GM23248 (cell line): ENCODE measurements around the gene NPAS3. TPM values are rescaled to one million over a fixed set of nuclear protein-coding genes. Genes with fewer than 3 reads are reported as not detected.

Experiments
- DNase-seq: peaks from one replicate; pipeline ENCODE4 v3.0.0-alpha.2; 2015
- H2AFZ ChIP-seq: fragments of 200-600 bp; sonication (generic); 2 replicates; pipeline ENCODE4 v1.6.1; 2016; ENCODE audit warnings: antibody characterized with exemption
- H3F3A ChIP-seq: fragments of 200-600 bp; sonication (generic); 2 replicates; pipeline ENCODE4 v1.6.1; 2016; ENCODE audit warnings: mild to moderate bottlenecking, antibody characterized with exemption, mixed run types; ENCODE audit not compliant: insufficient read depth
- H3K27ac ChIP-seq: fragments of 200-600 bp; sonication (generic); 2 replicates; pipeline ENCODE4 v1.5.1; 2016; ENCODE audit warnings: mild to moderate bottlenecking
- H3K27me3 ChIP-seq: fragments of 200-600 bp; sonication (generic); replicated peaks from 2 replicates; pipeline ENCODE4 v1.6.1; 2016; ENCODE audit warnings: mild to moderate bottlenecking; ENCODE audit not compliant: insufficient read depth
- H3K36me3 ChIP-seq: fragments of 200-600 bp; sonication (generic); 2 replicates; pipeline ENCODE4 v1.6.1; 2016; ENCODE audit warnings: low read depth, mild to moderate bottlenecking
- H3K4me1 ChIP-seq: fragments of 200-600 bp; sonication (generic); 2 replicates; pipeline ENCODE4 v1.6.1; 2016; ENCODE audit warnings: mild to moderate bottlenecking; ENCODE audit not compliant: insufficient read depth
- H3K4me2 ChIP-seq: fragments of 200-600 bp; sonication (generic); one replicate; pipeline ENCODE4 v1.6.1; 2016; ENCODE audit warnings: mild to moderate bottlenecking; ENCODE audit not compliant: unreplicated experiment
- H3K4me3 ChIP-seq: fragments of 200-600 bp; sonication (generic); 2 replicates; pipeline ENCODE4 v1.5.1; 2016; ENCODE audit warnings: mild to moderate bottlenecking
- H3K79me2 ChIP-seq: fragments of 200-600 bp; sonication (generic); 2 replicates; pipeline ENCODE4 v1.6.1; 2016; ENCODE audit warnings: mild to moderate bottlenecking; ENCODE audit not compliant: insufficient read depth
- H3K9ac ChIP-seq: fragments of 200-600 bp; sonication (generic); 2 replicates; pipeline ENCODE4 v1.6.1; 2016; ENCODE audit warnings: mild to moderate bottlenecking
- H3K9me2 ChIP-seq: fragments of 200-600 bp; sonication (generic); 2 replicates; pipeline ENCODE4 v1.6.1; 2016; ENCODE audit warnings: mixed run types, mild to moderate bottlenecking, moderate library complexity; ENCODE audit not compliant: insufficient read depth
- H3K9me3 ChIP-seq: fragments of 200-600 bp; sonication (generic); one replicate; pipeline ENCODE4 v1.6.1; 2017; ENCODE audit warnings: low read depth
- H4K20me1 ChIP-seq: fragments of 200-600 bp; sonication (generic); 2 replicates; pipeline ENCODE4 v1.6.0; 2016; ENCODE audit not compliant: insufficient read depth
- EZH2 ChIP-seq: fragments of 200-600 bp; sonication (generic); IDR thresholded peaks from 2 replicates; pipeline ENCODE4 v1.6.1; 2018; ENCODE audit warnings: antibody characterized with exemption, mild to moderate bottlenecking; ENCODE audit not compliant: insufficient read depth, poor library complexity, severe bottlenecking
- EZH2phosphoT487 ChIP-seq: fragments of 200-600 bp; sonication (generic); IDR thresholded peaks from 2 replicates; pipeline ENCODE4 v1.6.1; 2018; ENCODE audit warnings: antibody characterized with exemption, moderate library complexity, mild to moderate bottlenecking, low read depth; ENCODE audit not compliant: insufficient read depth
- WGBS, 2 experiments: methylation state at CpG; one replicate each; pipeline ENCODE4 v1.1.6; 2015 to 2017; ENCODE audit warnings: low lambda C conversion rate in 2 of 2, low coverage in 1 of 2; ENCODE audit errors: missing lambda C conversion rate in 2 of 2; 5-methylcytosine and 5-hydroxymethylcytosine counted together
- in situ Hi-C: fragments of 300-500 bp; cut with MboI; formaldehyde crosslinking; loops from 2 replicates; pipeline ENCODE4 v1.15.0; 2020
- polyA plus RNA-seq: library from polyadenylated mRNA; unstranded; fragments of >200 nt; fragmentation: Nextera tagmentation; extraction: Ambion mirVana; gene quantifications from 2 replicates; pipeline ENCODE4 v1.2.1, GENCODE V29; 2016
- total RNA-seq: library from RNA; depleted of rRNA; stranded (reverse); fragments of >200 nt; shearing (Covaris generic); gene quantifications from 2 replicates; pipeline ENCODE4 v1.2.3, GENCODE V29; 2014

The NPAS3 gene
- total and polyA plus RNA-seq, 2 experiments from 2014 or later, result 0.65 TPM; not detected in 1

GRCh38 chr14:33576014-33576413, 637.3 kb downstream of the NPAS3 start:
- no peak overlapping the region for H3K4me2 ChIP-seq
- no peak for DNase-seq

GRCh38 chr14:33578461-33579216, 640.0 kb downstream of the NPAS3 start:
- H3K4me1 ChIP-seq, result no peaks in the 10 kb centered on the region
- no peaks in the 10 kb centered on the region for H3F3A ChIP-seq
- H3K4me2 ChIP-seq, result no peak overlapping the region
- H3K9me3 ChIP-seq, result no peaks in the 10 kb centered on the region
- H2AFZ ChIP-seq, result no peak overlapping the region
- no peaks in the 10 kb centered on the region for H4K20me1 ChIP-seq
- H3K9me2 ChIP-seq, result no peaks in the 10 kb centered on the region
- H3K9ac ChIP-seq, result no peak overlapping the region
- 80 to 83% methylated on average over 3 of the region's 3 CpGs for WGBS, 2 experiments
- in situ Hi-C loops, result no loop called here
- no peaks in the 10 kb centered on the region for H3K27me3 ChIP-seq
- TF ChIP-seq EZH2phosphoT487, result no peak
- no peak for TF ChIP-seq EZH2
- no peaks in the 10 kb centered on the region for H3K36me3 ChIP-seq
- no peak for DNase-seq
- H3K27ac ChIP-seq, result no peak overlapping the region
- no peak overlapping the region for H3K4me3 ChIP-seq
- H3K79me2 ChIP-seq, result no peaks in the 10 kb centered on the region

More at GRCh38 chr14:33576014-33576413, 637.3 kb downstream of the NPAS3 start:
- Histone ChIP-seq H3K79me2 (no peaks in the 10 kb centered on the region), H3K4me3 (no peak overlapping the region), H3K27ac (no peak overlapping the region), H2AFZ (no peak overlapping the region), H3F3A (no peaks in the 10 kb centered on the region), H3K36me3 (no peaks in the 10 kb centered on the region), H4K20me1 (no peaks in the 10 kb centered on the region), H3K27me3 (no peaks in the 10 kb centered on the region), H3K9ac (no peak overlapping the region), H3K4me1 (peaks cover 2% of the 10 kb centered on the region), H3K9me2 (no peaks in the 10 kb centered on the region), H3K9me3 (no peaks in the 10 kb centered on the region)
- no peak for TF ChIP-seq EZH2
- no peak for TF ChIP-seq EZH2phosphoT487
- 70 to 76% methylated on average over 7 of the region's 7 CpGs for WGBS, 2 experiments
- in situ Hi-C loops, result no loop called here

GRCh38 chr14:33580231-33580749, 641.6 kb downstream of the NPAS3 start:
- Histone ChIP-seq H3K79me2 (no peaks in the 10 kb centered on the region), H3K9me3 (no peaks in the 10 kb centered on the region), H3F3A (no peaks in the 10 kb centered on the region), H4K20me1 (no peaks in the 10 kb centered on the region), H2AFZ (no peak overlapping the region), H3K36me3 (no peaks in the 10 kb centered on the region), H3K4me1 (no peaks in the 10 kb centered on the region), H3K4me2 (no peak overlapping the region), H3K4me3 (no peak overlapping the region), H3K27ac (no peak overlapping the region), H3K9ac (no peak overlapping the region), H3K9me2 (no peaks in the 10 kb centered on the region), H3K27me3 (no peaks in the 10 kb centered on the region)
- DNase-seq, result no peak
- WGBS, 2 experiments, result 73 to 74% methylated on average over 8 to 9 of the region's 9 CpGs
- in situ Hi-C loops, result no loop called here
- TF ChIP-seq EZH2 (no peak), EZH2phosphoT487 (no peak)

- Histone ChIP-seq H3K27ac (no peak overlapping the region), H3K4me1 (no peaks in the 10 kb centered on the region), H3K9me3 (no peaks in the 10 kb centered on the region), H3K4me3 (no peak overlapping the region), H3K4me2 (no peak overlapping the region), H3K36me3 (no peaks in the 10 kb centered on the region), H2AFZ (no peak overlapping the region), H3K27me3 (no peaks in the 10 kb centered on the region), H4K20me1 (no peaks in the 10 kb centered on the region), H3K9me2 (no peaks in the 10 kb centered on the region), H3K79me2 (no peaks in the 10 kb centered on the region), H3K9ac (no peak overlapping the region), H3F3A (no peaks in the 10 kb centered on the region)
- in situ Hi-C loops, result no loop called here
- DNase-seq, result no peak
- 91 to 94% methylated on average over 2 of the region's 2 CpGs for WGBS, 2 experiments
- TF ChIP-seq EZH2 (no peak), EZH2phosphoT487 (no peak)
These were observed 642.2 kb downstream of the NPAS3 start for GRCh38 chr14:33580841-33581240.
